ENCODE data around the gene TRIM6.

- no peak for TF ChIP-seq NFYB (CRISPR knock-in tag; conservative IDR thresholded peaks at IDR 0.05; ENCODE audit: low read depth)
- TF ChIP-seq CTCF (IDR thresholded peaks at IDR 0.05) = no peak
- no peak for TF ChIP-seq ZNF232 (CRISPR knock-in tag; IDR thresholded peaks at IDR 0.05)
- no peak for TF ChIP-seq USF2 (CRISPR knock-in tag; IDR thresholded peaks at IDR 0.05)
- no peak for TF ChIP-seq E2F5 (CRISPR knock-in tag; IDR thresholded peaks at IDR 0.05)
- TF ChIP-seq JUN (CRISPR knock-in tag; IDR thresholded peaks at IDR 0.05) = no peak
- no peak for TF ChIP-seq ZBTB43 (CRISPR knock-in tag; IDR thresholded peaks at IDR 0.05)
- TF ChIP-seq HMGA2 (CRISPR knock-in tag; IDR thresholded peaks at IDR 0.05) = no peak
- TF ChIP-seq IRF1 (CRISPR knock-in tag; IDR thresholded peaks at IDR 0.05) = no peak
- TF ChIP-seq TP53 (CRISPR knock-in tag; IDR thresholded peaks at IDR 0.05) = no peak
- TF ChIP-seq HMGXB4 (CRISPR knock-in tag; IDR thresholded peaks at IDR 0.05) = no peak
- no peak for TF ChIP-seq CREB1 (CRISPR knock-in tag; IDR thresholded peaks at IDR 0.05)
Measured at GRCh38 chr11:5600374-5600851, 4.0 kb downstream of the TRIM6 start.

Data from WTC11 (cell line).